ENCODE data around the gene PPA2. TPM values are rescaled to one million over a fixed set of nuclear protein-coding genes. Genes with fewer than 3 reads are reported as not detected.
"Not testable (repeated sequence)": the region's sequence is repeated elsewhere in the genome, so short reads cannot be mapped to it uniquely, and the experiment has no call there.

PPA2 gene
- total RNA-seq, 2 experiments from 2014 or later = 72.0 to 81.9 TPM

DNA sequence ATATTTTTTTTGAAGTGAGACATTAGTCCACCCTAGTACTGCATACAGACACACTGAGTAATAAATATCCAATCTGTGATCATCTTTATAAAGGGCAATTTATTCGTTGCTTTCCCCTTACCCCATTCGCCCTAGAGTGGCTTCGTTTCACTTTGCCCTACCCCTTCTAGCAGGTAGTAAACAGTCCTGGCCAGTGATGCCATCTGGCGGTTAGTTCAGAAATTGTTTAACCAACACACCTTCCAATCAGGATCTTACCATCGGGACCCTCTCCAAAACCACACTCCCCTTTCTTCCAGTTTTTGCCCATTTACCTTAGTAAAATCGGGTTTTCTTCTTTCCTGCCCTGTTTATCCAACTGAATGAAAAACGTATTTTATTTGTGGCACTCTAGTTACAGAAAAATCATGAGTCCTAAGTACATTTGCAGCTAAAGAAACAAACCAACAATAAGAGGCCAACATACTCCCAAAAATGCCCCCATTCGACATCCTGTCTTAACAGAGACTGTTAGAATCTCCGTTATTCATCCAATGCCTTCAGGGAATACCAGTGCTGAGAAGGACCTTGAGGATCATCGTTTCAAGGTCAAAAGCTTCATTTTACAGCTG lies 2.2 kb downstream of the PPA2 start:
- Mint-ChIP-seq H3K36me3 (peaks cover 26% of the 10 kb centered on the region), H3K27me3 (peaks cover 2% of the 10 kb centered on the region), H3K27ac (peak overlapping the region; percentile 65), H3K4me1 (peaks cover 37% of the 10 kb centered on the region), H3K4me3 (peak overlapping the region; percentile 98), H3K9me3 (no peaks in the 10 kb centered on the region)
- POLR2A ChIA-PET = interaction anchor here (0.8 kb wide), 1 partner anchor 324 kb away, joined by 3 read pairs; no protein-coding TSS in a partner anchor
- peak; percentile 38 for DNase-seq
- peak; percentile 31 for ATAC-seq (ENCODE audit: low read depth)

GRCh38 chr4:105470766-105471165 lies 3.1 kb downstream of the PPA2 start:
- H3K4me3 Mint-ChIP-seq = no peak overlapping the region
- peaks cover 37% of the 10 kb centered on the region for H3K4me1 Mint-ChIP-seq

DNA sequence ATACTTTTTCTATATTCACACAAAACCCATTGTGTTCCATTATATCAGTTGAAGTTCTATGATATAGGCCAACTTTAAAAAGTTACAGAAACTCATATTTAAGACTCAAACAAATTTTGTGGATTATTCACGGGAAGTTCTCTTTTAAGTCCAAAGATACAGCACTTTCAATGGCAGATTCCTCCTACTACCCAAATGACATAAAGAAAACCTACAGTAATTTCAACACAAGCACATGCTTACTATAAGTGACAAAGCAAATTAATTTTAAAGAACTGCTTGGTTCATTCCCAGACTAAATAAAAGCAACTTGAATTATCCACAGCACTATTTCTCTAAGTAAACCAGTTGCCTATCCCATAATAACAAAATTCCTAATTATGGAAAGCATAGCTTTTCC lies 4.1 kb downstream of the PPA2 start:
- DNase-seq = no peak
- H3K4me1 Mint-ChIP-seq = peaks cover 37% of the 10 kb centered on the region
- H3K27me3 Mint-ChIP-seq = no peaks in the 10 kb centered on the region
- no peak overlapping the region for H3K4me3 Mint-ChIP-seq
- no peak for ATAC-seq (ENCODE audit: low read depth)
- H3K36me3 Mint-ChIP-seq = peaks cover 43% of the 10 kb centered on the region
- no peak overlapping the region for H3K27ac Mint-ChIP-seq
- peaks cover 6% of the 10 kb centered on the region for H3K9me3 Mint-ChIP-seq
- POLR2A ChIA-PET = no interaction called here

More at GRCh38 chr4:105470766-105471165, 3.1 kb downstream of the PPA2 start:
- DNase-seq (no peak), ATAC-seq (ENCODE audit: low read depth) (no peak)
- H3K27me3 Mint-ChIP-seq = peaks cover 2% of the 10 kb centered on the region
- POLR2A ChIA-PET = no interaction called here
- no peak overlapping the region for H3K27ac Mint-ChIP-seq
- peaks cover 34% of the 10 kb centered on the region for H3K36me3 Mint-ChIP-seq
- H3K9me3 Mint-ChIP-seq = peaks cover 2% of the 10 kb centered on the region

GRCh38 chr4:105466580-105466979 lies 7.3 kb downstream of the PPA2 start:
- peaks cover 24% of the 10 kb centered on the region for H3K4me1 Mint-ChIP-seq
- H3K9me3 Mint-ChIP-seq = peaks cover 20% of the 10 kb centered on the region
- no peak overlapping the region for H3K4me3 Mint-ChIP-seq
- DNase-seq (no peak), ATAC-seq (ENCODE audit: low read depth) (no peak)
- H3K36me3 Mint-ChIP-seq = peaks cover 70% of the 10 kb centered on the region
- no peak overlapping the region for H3K27ac Mint-ChIP-seq
- H3K27me3 Mint-ChIP-seq = no peaks in the 10 kb centered on the region
- POLR2A ChIA-PET = no interaction called here

- POLR2A ChIA-PET; ATAC-seq (ENCODE audit: low read depth); H3K27me3 Mint-ChIP-seq; H3K27ac Mint-ChIP-seq; H3K4me3 Mint-ChIP-seq; DNase-seq: not testable (repeated sequence)
- peaks cover 20% of the 10 kb centered on the region for H3K9me3 Mint-ChIP-seq
- H3K4me1 Mint-ChIP-seq = peaks cover 15% of the 10 kb centered on the region
- peaks cover 67% of the 10 kb centered on the region for H3K36me3 Mint-ChIP-seq
These were observed 9.3 kb downstream of the PPA2 start for GRCh38 chr4:105464563-105464962.

DNA sequence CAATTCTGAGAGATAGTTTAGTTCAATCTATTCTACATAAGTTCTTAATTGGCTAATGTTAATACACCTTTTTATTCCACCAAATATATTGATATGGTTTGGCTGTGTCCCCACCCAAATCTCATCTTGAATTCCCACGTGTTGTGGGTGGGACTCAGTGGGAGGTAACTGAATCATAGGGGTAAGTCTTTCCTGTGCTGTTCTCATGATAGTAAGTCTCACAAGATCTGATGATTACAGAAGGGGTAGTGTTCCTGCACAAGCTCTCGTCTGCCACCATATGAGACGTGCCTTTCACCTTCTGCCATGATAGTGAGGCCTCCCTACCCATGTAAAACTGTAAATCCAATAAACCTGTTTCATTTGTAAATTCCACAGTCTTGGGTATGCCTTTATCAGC lies 11.3 kb downstream of the PPA2 start:
- Mint-ChIP-seq H3K36me3 (peaks cover 67% of the 10 kb centered on the region), H3K4me1 (peaks cover 11% of the 10 kb centered on the region), H3K4me3 (no peak overlapping the region), H3K9me3 (peaks cover 21% of the 10 kb centered on the region), H3K27ac (no peak overlapping the region), H3K27me3 (no peaks in the 10 kb centered on the region)
- no peak for ATAC-seq (ENCODE audit: low read depth)
- POLR2A ChIA-PET = no interaction called here
- DNase-seq = no peak

DNA sequence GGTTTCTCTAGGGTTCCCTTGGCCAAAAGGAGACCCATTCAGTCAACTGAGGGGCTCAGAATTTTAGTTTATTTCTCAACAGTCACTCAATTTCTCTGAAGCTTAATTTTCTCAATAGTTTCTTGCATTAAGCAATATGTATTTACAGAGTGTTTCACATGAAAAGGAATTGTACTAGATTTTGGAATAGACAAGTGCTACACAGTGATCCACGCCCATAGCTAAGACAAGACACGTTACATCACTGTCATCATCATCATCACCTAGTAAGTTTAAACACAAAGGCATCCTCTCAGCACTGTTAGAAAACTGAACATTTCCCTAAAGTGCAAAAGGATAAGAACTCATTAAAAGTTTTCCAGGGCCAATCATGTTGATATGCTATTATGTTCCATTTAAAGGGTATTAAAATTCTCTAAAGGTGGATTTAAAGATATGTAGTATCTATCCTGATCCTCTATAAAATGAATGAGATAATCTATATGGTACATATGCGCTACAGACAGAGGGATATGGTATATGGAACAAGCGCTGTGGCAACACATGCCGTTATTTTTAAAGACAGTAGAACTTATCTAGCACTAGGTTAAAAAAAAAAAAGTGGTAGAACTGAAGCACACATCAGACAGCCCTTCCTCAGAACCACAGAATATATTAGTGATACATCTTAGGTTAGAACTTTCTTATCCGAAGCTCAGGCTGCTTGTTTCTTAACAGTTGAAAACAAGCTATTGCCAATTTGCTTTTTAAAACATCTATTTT lies 12.1 kb downstream of the PPA2 start:
- Mint-ChIP-seq H3K36me3 (peaks cover 60% of the 10 kb centered on the region), H3K27me3 (no peaks in the 10 kb centered on the region), H3K27ac (no peak overlapping the region), H3K4me1 (peaks cover 7% of the 10 kb centered on the region), H3K4me3 (no peak overlapping the region), H3K9me3 (peaks cover 21% of the 10 kb centered on the region)
- DNase-seq (no peak), ATAC-seq (ENCODE audit: low read depth) (no peak)
- POLR2A ChIA-PET = no interaction called here

DNA sequence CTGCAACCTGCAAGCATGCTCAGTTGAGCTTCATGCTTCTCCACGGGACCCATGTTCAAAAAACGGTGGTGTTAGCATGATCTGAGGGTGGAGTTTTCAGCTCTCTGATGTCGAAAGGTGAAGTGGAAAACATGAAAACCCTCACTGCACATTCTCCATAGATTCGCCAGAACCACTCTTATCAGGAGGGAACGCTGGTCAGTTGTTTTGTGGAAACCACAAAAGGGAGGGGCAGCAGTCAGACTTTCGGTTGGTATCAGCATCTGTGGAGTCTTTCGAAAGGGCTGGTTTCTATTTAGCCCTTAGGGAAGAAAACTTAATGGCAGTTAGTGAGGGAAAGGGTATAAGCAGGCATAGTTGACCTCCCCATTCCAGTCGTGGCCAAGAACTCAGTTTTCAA lies 12.6 kb downstream of the PPA2 start:
- POLR2A ChIA-PET = no interaction called here
- Mint-ChIP-seq H3K36me3 (peaks cover 60% of the 10 kb centered on the region), H3K9me3 (peaks cover 21% of the 10 kb centered on the region), H3K27ac (no peak overlapping the region), H3K27me3 (no peaks in the 10 kb centered on the region), H3K4me1 (peaks cover 7% of the 10 kb centered on the region), H3K4me3 (no peak overlapping the region)
- ATAC-seq (ENCODE audit: low read depth) (no peak), DNase-seq (no peak)

DNA sequence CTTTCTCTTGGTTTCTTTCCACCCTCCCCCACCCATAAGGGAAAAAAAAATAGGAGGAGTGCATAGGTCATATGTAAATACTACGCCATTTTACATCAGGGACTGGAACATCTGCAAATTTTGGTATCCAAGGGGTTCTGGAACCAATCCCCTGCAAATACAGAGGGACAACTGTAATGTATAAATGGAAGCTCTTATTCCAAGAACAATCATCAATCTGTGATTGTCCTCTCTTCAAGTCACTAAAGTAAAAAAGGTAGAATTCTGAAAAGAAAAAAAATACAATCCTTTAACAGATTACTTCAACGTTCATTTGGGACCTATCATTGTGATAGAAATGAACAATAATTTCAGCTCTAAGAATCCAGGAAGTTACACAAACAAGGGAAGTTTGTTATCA lies 13.6 kb downstream of the PPA2 start:
- peaks cover 60% of the 10 kb centered on the region for H3K36me3 Mint-ChIP-seq
- H3K9me3 Mint-ChIP-seq = peaks cover 18% of the 10 kb centered on the region
- no peaks in the 10 kb centered on the region for H3K27me3 Mint-ChIP-seq
- H3K27ac Mint-ChIP-seq = no peak overlapping the region
- no peak for DNase-seq
- POLR2A ChIA-PET = no interaction called here
- ATAC-seq (ENCODE audit: low read depth) = no peak
- H3K4me3 Mint-ChIP-seq = no peak overlapping the region
- peaks cover 7% of the 10 kb centered on the region for H3K4me1 Mint-ChIP-seq

DNA sequence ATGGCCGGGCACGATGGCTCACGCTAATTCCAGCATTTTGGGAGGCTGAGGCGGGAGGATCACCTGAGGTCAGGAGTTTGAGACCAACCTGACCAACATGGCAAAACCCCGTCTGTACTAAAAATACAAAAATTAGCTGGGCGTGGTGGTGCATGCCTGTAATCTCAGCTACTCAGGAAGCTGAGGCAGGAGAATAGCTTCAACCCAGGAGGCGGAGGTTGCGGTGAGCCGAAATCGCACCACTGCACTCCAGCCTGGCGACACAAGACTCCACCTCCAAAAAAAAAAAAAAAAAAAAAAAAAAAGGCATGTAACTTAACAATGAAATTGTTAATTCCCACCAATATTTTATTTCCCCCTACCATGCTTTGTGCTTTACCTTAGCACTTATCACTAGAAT lies 15.3 kb downstream of the PPA2 start:
- H3K27ac Mint-ChIP-seq, POLR2A ChIA-PET: not testable (repeated sequence)

GRCh38 chr4:105458001-105458400 lies 15.9 kb downstream of the PPA2 start:
- Mint-ChIP-seq H3K27ac (no peak overlapping the region), H3K27me3 (no peaks in the 10 kb centered on the region), H3K4me1 (peaks cover 5% of the 10 kb centered on the region), H3K9me3 (peaks cover 8% of the 10 kb centered on the region), H3K4me3 (no peak overlapping the region), H3K36me3 (peaks cover 52% of the 10 kb centered on the region)
- DNase-seq = no peak
- POLR2A ChIA-PET = no interaction called here
- ATAC-seq (ENCODE audit: low read depth) = no peak

More for the DNA sequence above, 15.3 kb downstream of the PPA2 start:
- H3K27me3 Mint-ChIP-seq; ATAC-seq (ENCODE audit: low read depth); DNase-seq; H3K4me3 Mint-ChIP-seq; H3K4me1 Mint-ChIP-seq: not testable (repeated sequence)
- Mint-ChIP-seq H3K36me3 (peaks cover 56% of the 10 kb centered on the region), H3K9me3 (peaks cover 11% of the 10 kb centered on the region)

DNA sequence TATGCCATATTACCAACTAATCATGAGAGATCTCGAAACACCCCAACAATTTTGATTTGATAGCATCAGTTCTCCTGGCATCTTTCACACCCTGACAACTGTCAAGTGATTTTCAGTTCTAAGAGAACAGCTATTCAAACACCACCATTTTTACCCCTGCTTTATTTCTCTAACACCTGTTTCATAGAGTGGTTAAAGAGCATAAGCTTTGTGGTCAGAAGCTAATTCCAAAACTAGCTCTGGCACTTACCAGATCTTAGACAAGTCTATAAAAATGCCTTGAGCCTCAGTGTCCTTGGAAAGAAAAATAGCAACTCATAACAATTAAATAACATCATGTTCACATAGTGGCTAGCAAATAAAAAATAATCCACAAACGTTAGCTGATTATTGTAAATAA lies 17.9 kb downstream of the PPA2 start:
- DNase-seq (no peak), ATAC-seq (ENCODE audit: low read depth) (no peak)
- POLR2A ChIA-PET = no interaction called here
- Mint-ChIP-seq H3K27me3 (no peaks in the 10 kb centered on the region), H3K9me3 (peaks cover 1% of the 10 kb centered on the region), H3K27ac (no peak overlapping the region), H3K4me3 (no peak overlapping the region), H3K36me3 (peaks cover 48% of the 10 kb centered on the region), H3K4me1 (peaks cover 2% of the 10 kb centered on the region)

- ATAC-seq (ENCODE audit: low read depth) (no peak), DNase-seq (no peak)
- H3K4me1 Mint-ChIP-seq = no peaks in the 10 kb centered on the region
- H3K27me3 Mint-ChIP-seq = no peaks in the 10 kb centered on the region
- H3K4me3 Mint-ChIP-seq = no peak overlapping the region
- peaks cover 53% of the 10 kb centered on the region for H3K36me3 Mint-ChIP-seq
- H3K27ac Mint-ChIP-seq = no peak overlapping the region
- peaks cover 1% of the 10 kb centered on the region for H3K9me3 Mint-ChIP-seq
- POLR2A ChIA-PET = no interaction called here
These were observed 18.7 kb downstream of the PPA2 start for GRCh38 chr4:105455182-105455581.

- DNase-seq (no peak), ATAC-seq (ENCODE audit: low read depth) (no peak)
- Mint-ChIP-seq H3K27ac (no peak overlapping the region), H3K27me3 (no peaks in the 10 kb centered on the region), H3K4me1 (no peaks in the 10 kb centered on the region), H3K36me3 (peaks cover 59% of the 10 kb centered on the region), H3K9me3 (peaks cover 2% of the 10 kb centered on the region), H3K4me3 (no peak overlapping the region)
- POLR2A ChIA-PET = no interaction called here
These were observed 20.2 kb downstream of the PPA2 start for GRCh38 chr4:105453550-105454205.

All from activated naive CD8-positive, alpha-beta T cell treated with anti-CD3 and anti-CD28 coated beads, Interleukin-2, amount 10 ng/mL, durations not matched to agents 7 days and 5 days (primary cell).